Measurements from ENCODE around the gene FAF1.

FAF1 gene

GRCh38 chr1:50611675-50612074 lies 348.4 kb downstream of the FAF1 start:
- no peak for DNase-seq

DNA sequence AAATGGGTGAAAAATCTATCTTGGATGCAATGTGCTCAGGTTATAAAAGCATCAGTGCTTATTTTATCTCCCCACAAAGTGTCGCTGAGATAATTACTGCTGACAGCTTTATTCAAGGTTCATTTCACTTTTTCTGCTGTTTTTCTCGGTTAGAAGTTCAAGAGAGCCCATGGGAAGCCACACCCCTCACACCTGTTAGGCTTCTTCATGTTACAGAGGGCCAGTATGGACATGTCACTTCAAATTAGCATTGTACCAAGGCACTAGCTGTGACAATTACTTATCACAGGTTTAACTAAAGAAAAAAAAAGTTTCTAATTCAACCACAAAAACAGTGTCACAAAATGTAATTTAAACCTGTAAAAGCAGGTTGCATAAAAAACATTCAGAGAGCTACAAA lies 349.5 kb downstream of the FAF1 start:
- DNase-seq, result no peak

- no peak for DNase-seq
Measured at GRCh38 chr1:50609508-50609907, 350.6 kb downstream of the FAF1 start.

DNA sequence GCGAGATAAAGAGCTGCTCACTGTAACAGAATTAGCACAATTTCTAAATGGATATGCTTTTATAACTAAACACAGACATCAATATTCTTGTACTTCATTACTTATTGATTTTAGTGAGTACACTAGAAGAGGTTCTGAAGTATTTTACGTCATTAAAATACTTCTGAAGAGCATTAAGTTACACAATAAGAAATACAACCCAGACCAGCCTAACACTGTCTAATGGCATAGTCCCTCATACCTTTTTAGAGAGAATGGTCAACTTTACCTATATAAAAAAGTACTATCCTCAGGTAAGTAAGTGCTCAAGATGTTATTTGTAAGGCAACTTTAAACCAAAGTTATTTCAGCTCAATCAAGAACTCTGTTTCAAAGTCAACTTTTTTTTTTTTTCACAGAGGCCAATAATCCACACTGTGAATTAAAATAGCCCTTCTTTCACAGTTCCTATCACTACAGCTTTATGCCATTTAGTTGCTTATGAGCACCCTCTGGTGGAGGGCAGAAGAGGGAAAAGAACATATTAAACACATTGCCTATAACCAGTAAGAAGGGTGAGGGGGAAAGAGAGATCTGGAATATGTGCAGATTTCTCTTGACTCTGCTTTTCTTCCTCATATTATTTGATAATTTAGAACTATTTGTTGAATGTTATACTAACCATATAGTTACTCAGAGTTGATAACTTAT lies 354.7 kb downstream of the FAF1 start:
- DNase-seq, result peak; percentile 58

- no peak for DNase-seq
Measured at GRCh38 chr1:50604580-50604979, 355.5 kb downstream of the FAF1 start.

GRCh38 chr1:50603274-50604271 lies 356.5 kb downstream of the FAF1 start:
- no peak for DNase-seq

DNA sequence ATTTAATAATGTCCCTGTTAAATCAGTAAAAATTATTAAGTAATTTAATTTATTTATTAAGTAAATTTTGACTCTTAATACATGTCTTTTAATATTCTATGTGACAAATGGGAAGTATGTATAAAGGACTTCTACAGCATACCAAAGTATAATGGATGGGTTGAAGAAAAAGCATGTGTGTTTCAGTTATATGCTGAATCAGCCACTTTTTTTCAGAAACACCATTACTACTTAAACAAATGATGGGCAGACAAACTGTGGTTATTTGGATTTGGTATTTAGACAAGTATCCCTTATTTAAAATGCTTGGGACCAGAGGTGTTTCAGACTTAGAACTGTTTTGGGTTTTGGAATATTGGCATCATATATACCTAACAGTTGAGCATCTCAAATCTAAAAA lies 360.5 kb downstream of the FAF1 start:
- DNase-seq, result no peak

DNA sequence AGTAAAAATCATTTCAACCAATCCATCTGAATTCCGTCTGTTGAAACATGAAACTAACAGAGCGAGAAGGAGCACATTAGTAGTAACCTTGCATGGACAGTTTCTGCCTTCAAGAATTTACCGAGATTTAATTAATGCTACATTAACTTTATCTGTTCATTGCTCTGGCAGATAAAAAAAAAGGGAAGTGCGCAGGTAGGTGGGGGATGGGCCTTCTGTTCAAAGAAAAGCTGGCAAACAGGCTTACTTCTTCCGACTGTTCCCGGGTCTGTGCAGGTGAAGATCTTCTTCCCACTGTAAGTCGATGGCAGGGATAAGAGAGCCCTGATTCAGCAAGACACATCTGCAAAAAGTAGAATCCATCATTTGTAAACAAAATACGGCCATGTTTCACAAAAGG lies 364.2 kb downstream of the FAF1 start:
- DNase-seq, result no peak

- no peak for DNase-seq
Measured at GRCh38 chr1:50593515-50593914, 366.6 kb downstream of the FAF1 start.

GRCh38 chr1:50591598-50591997 lies 368.5 kb downstream of the FAF1 start:
- DNase-seq, result no peak

DNA sequence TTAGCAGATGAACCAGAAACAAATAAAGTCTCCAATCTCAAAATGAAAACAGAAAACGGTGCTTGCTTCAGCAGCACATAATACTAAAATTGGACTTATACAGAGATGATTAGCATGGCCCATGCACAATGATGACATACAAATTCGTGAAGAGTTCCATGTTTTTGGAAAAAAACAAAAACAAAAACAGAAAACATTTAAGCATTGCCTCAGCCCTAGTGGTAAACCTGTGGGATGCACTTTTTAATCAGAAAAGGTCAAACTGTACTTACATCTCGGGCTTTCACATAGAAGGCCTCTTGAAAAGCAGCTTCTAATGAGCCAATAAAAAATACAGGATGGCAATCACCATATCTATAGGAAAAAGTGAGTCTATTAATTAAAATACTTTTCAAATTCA lies 377.7 kb downstream of the FAF1 start:
- DNase-seq, result no peak

- DNase-seq, result no peak
Measured at GRCh38 chr1:50570066-50570468, 390.0 kb downstream of the FAF1 start.

DNA sequence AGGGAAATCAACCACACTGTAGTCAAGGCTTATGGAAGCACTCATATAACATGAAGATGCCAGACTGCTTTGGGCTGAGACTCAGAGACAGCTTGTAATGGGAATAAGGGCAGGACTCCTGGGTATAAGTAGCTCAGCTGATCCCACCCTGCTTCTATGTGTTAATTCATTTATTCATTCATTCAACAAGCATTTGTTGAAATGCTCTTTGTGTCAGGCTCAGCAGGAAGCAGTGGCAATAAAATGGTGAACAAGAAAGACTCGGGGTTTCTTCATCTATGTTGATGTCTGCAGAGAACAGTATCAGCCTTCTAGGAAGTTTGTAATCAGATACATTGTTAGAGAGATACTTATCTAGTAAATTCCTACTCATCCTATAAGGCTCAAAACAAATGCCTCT lies 391.3 kb downstream of the FAF1 start:
- no peak for DNase-seq

- no peak for DNase-seq
Measured at GRCh38 chr1:50566405-50566804, 393.7 kb downstream of the FAF1 start.

- no peak for DNase-seq
Measured at GRCh38 chr1:50564417-50564816, 395.6 kb downstream of the FAF1 start.

GRCh38 chr1:50562106-50562505 lies 398.0 kb downstream of the FAF1 start:
- no peak for DNase-seq

DNA sequence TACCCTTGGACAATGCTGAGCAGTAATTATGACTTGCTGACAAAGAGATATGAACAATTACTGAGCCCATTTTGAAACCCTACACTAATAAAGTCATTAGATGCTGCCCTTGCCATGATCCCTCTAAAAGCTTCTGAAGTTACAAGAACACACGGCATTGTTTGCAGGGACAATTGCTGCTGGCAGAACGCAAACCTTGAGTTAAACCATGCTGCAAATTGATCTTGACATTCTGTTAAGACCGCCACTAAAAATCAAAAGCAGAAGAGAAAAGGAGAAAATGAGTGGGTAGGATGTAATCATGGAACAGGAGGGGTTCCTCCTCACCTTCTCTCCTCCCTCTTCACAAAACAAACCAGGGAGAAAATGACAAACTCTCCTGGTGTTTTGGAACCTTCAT lies 400.6 kb downstream of the FAF1 start:
- DNase-seq, result no peak

GRCh38 chr1:50553921-50554320 lies 406.1 kb downstream of the FAF1 start:
- no peak for DNase-seq

DNA sequence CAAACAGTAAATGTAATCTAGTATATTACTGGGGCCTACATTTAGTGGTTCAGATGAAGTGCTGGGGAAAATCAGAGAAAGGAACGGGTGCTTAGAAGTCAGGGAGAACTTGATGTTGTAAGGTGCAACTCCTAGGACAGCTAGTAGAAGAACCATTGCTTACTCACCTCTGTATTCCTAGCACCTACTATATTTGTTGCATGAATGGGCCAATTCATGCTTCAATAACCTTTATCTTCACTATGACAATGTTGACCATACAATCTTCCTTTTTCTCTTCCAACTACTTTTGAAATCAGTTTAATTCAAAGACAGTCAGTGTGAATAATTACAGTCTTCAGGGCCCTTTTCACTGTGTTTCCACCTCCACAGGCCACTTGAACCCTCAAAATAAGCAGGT lies 411.8 kb downstream of the FAF1 start:
- no peak for DNase-seq

- DNase-seq, result no peak
Measured at GRCh38 chr1:50542362-50542761, 417.7 kb downstream of the FAF1 start.

GRCh38 chr1:50538476-50538875 lies 421.6 kb downstream of the FAF1 start:
- no peak for DNase-seq

- DNase-seq, result no peak
Measured at GRCh38 chr1:50531601-50532000, 428.5 kb downstream of the FAF1 start.

GRCh38 chr1:50531027-50531426 lies 429.0 kb downstream of the FAF1 start:
- DNase-seq, result no peak

- no peak for DNase-seq
Measured at GRCh38 chr1:50529510-50529909, 430.6 kb downstream of the FAF1 start.

Measured in NCI-H2029 (cell line).